ENCODE measurements around the gene SEC14L5.

DNA sequence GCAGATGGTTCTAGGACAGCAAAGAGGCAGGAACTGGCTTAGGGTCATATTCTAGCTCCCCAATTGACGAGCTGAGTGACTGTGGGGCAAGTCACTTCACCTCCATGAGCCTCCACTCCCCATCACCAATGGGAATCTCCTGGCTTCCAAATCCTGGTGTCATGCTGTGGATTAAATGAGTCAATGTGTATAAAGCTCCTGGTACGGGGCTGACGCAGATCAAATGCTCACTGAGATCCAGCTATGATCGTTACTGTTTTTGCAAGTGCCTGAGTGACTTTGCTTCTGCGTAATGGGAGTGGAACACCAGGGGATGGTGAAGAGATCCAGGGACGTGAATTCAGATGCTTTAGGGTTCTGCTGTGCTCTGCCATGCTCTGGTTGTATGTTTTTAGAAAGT is 2.4 kb downstream of the SEC14L5 start:
- TF ChIP-seq, protein P1, sequence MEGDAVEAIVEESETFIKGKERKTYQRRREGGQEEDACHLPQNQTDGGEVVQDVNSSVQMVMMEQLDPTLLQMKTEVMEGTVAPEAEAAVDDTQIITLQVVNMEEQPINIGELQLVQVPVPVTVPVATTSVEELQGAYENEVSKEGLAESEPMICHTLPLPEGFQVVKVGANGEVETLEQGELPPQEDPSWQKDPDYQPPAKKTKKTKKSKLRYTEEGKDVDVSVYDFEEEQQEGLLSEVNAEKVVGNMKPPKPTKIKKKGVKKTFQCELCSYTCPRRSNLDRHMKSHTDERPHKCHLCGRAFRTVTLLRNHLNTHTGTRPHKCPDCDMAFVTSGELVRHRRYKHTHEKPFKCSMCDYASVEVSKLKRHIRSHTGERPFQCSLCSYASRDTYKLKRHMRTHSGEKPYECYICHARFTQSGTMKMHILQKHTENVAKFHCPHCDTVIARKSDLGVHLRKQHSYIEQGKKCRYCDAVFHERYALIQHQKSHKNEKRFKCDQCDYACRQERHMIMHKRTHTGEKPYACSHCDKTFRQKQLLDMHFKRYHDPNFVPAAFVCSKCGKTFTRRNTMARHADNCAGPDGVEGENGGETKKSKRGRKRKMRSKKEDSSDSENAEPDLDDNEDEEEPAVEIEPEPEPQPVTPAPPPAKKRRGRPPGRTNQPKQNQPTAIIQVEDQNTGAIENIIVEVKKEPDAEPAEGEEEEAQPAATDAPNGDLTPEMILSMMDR (IDR thresholded peaks at IDR 0.05; ENCODE audit: poor library complexity, severe bottlenecking), result no peak
- no peak for TF ChIP-seq POLR2AphosphoS5 (IDR thresholded peaks at IDR 0.05)
- TF ChIP-seq TAF1 (IDR thresholded peaks at IDR 0.05; ENCODE audit: low read depth), result no peak
- TF ChIP-seq, protein P2, sequence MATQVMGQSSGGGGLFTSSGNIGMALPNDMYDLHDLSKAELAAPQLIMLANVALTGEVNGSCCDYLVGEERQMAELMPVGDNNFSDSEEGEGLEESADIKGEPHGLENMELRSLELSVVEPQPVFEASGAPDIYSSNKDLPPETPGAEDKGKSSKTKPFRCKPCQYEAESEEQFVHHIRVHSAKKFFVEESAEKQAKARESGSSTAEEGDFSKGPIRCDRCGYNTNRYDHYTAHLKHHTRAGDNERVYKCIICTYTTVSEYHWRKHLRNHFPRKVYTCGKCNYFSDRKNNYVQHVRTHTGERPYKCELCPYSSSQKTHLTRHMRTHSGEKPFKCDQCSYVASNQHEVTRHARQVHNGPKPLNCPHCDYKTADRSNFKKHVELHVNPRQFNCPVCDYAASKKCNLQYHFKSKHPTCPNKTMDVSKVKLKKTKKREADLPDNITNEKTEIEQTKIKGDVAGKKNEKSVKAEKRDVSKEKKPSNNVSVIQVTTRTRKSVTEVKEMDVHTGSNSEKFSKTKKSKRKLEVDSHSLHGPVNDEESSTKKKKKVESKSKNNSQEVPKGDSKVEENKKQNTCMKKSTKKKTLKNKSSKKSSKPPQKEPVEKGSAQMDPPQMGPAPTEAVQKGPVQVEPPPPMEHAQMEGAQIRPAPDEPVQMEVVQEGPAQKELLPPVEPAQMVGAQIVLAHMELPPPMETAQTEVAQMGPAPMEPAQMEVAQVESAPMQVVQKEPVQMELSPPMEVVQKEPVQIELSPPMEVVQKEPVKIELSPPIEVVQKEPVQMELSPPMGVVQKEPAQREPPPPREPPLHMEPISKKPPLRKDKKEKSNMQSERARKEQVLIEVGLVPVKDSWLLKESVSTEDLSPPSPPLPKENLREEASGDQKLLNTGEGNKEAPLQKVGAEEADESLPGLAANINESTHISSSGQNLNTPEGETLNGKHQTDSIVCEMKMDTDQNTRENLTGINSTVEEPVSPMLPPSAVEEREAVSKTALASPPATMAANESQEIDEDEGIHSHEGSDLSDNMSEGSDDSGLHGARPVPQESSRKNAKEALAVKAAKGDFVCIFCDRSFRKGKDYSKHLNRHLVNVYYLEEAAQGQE (IDR thresholded peaks at IDR 0.05; ENCODE audit: borderline replicate concordance), result no peak

Data from neural cell (in vitro differentiated cells).